H1 (cell line): Measurements from ENCODE around the gene RENBP. TPM values are rescaled to one million over a fixed set of nuclear protein-coding genes. Genes with fewer than 3 reads are reported as not detected.

Experiments
- CTCF ChIA-PET: fragments of 300-600 bp; sonication (Branson Sonifier 250); formaldehyde crosslinking; loops from one replicate; lab custom pipeline; 2021; ENCODE audit not compliant: partially characterized antibody; lab: Charles Lee
- POLR2A ChIA-PET: fragments of 300-600 bp; sonication (Branson Sonifier 250); formaldehyde crosslinking; loops from one replicate; lab custom pipeline; 2021; ENCODE audit warnings: inconsistent platforms; ENCODE audit not compliant: partially characterized antibody; lab: Charles Lee
- DNase-seq, 2 experiments: peaks; one replicate each; pipeline versions ENCODE4 v3.0.0 to v3.0.0-alpha.2; 2010 to 2022; ENCODE audit warnings: low spot score in 2 of 2, low read depth in 1 of 2, mixed read lengths in 1 of 2
- FAIRE-seq: peaks from 2 replicates; lab custom pipeline; 2011; peaks lifted over from hg19 to GRCh38; lab: Jason Lieb, UNC
- H2AFZ ChIP-seq: 2 replicates; pipeline ENCODE4 v1.8.1; 2012; ENCODE audit warnings: low read length, inconsistent platforms
- H2AK5ac ChIP-seq: 2 replicates; pipeline ENCODE4 v1.6.1; 2013; ENCODE audit warnings: low read depth, low read length
- H2BK120ac ChIP-seq: replicated peaks from 2 replicates; pipeline ENCODE3; 2013; ENCODE audit warnings: low read depth, low read length, inconsistent platforms
- H2BK12ac ChIP-seq: 2 replicates; pipeline ENCODE4 v1.6.1; 2013; ENCODE audit warnings: low read depth, low read length
- H2BK15ac ChIP-seq: 2 replicates; pipeline ENCODE4 v1.6.1; 2013; ENCODE audit warnings: low read length
- H2BK20ac ChIP-seq: 2 replicates; pipeline ENCODE4 v1.6.1; 2013; ENCODE audit warnings: low read length
- H2BK5ac ChIP-seq: 2 replicates; pipeline ENCODE4 v1.6.1; 2013; ENCODE audit warnings: low read depth, low read length
- H3K14ac ChIP-seq: 2 replicates; pipeline ENCODE4 v1.6.1; 2013; ENCODE audit warnings: inconsistent platforms; ENCODE audit not compliant: insufficient read length
- H3K18ac ChIP-seq: 2 replicates; pipeline ENCODE4 v1.6.1; 2013; ENCODE audit warnings: low read length; ENCODE audit errors: extremely low read depth
- H3K23ac ChIP-seq: 2 replicates; pipeline ENCODE4 v1.6.1; 2013; ENCODE audit warnings: inconsistent platforms; ENCODE audit not compliant: insufficient read length
- H3K23me2 ChIP-seq: 2 replicates; pipeline ENCODE4 v1.6.1; 2013; ENCODE audit warnings: low read depth, low read length
- H3K27ac ChIP-seq: 2 replicates; pipeline ENCODE4 v1.6.1; 2011; ENCODE audit warnings: low read depth, low read length, inconsistent platforms
- H3K27me3 ChIP-seq, 4 experiments: replicated peaks in 1 of 4; 1 replicate in 1 of 4; 2 replicates in 3 of 4; pipeline versions ENCODE4 v1.6.1 to v1.8.1; 2011 to 2013; ENCODE audit warnings: low read length in 3 of 4, mild to moderate bottlenecking in 3 of 4, inconsistent platforms in 2 of 4, mixed read lengths in 2 of 4, moderate library complexity in 1 of 4; ENCODE audit not compliant: control insufficient read depth in 3 of 4, insufficient read depth in 3 of 4; ENCODE audit errors: extremely low read depth in 1 of 4
- H3K36me3 ChIP-seq, 4 experiments: 2 replicates each; pipeline versions ENCODE4 v1.6.1 to v1.8.1; 2011 to 2013; ENCODE audit warnings: mild to moderate bottlenecking in 4 of 4, low read length in 3 of 4, moderate library complexity in 2 of 4, control low read depth in 1 of 4, inconsistent platforms in 1 of 4; ENCODE audit not compliant: insufficient read depth in 4 of 4, control insufficient read depth in 2 of 4
- H3K4ac ChIP-seq: replicated peaks from 2 replicates; pipeline ENCODE3; 2013; ENCODE audit warnings: low read length, low read depth, mixed read lengths, inconsistent platforms; ENCODE audit not compliant: insufficient read length
- H3K4me1 ChIP-seq, 4 experiments: replicated peaks in 1 of 4; 1 replicate in 1 of 4; 2 replicates in 3 of 4; pipeline versions ENCODE4 v1.6.1 to v1.8.1; 2011 to 2013; ENCODE audit warnings: low read length in 3 of 4, inconsistent platforms in 2 of 4, mixed read lengths in 1 of 4; ENCODE audit not compliant: insufficient read depth in 4 of 4, control insufficient read depth in 3 of 4
- H3K4me2 ChIP-seq, 2 experiments: 2 replicates each; pipeline versions ENCODE4 v1.6.1 to v1.8.1; 2011 to 2013; ENCODE audit warnings: low read depth in 2 of 2, low read length in 2 of 2, control low read depth in 1 of 2, inconsistent platforms in 1 of 2, mild to moderate bottlenecking in 1 of 2; ENCODE audit not compliant: insufficient read depth in 1 of 2
- H3K4me3 ChIP-seq, 4 experiments: fragments of 200-600, 300-600 bp in 1 of 4; sonication (generic), shearing (Covaris generic), sonication (Bioruptor Twin) in 1 of 4; 2 replicates each; pipeline versions ENCODE4 v1.5.1 to v1.8.1; 2011 to 2016; ENCODE audit warnings: low read length in 4 of 4, low read depth in 3 of 4, control low read depth in 2 of 4, inconsistent platforms in 2 of 4, mild to moderate bottlenecking in 2 of 4, mixed read lengths in 1 of 4, moderate library complexity in 1 of 4; ENCODE audit not compliant: insufficient read depth in 2 of 4; ENCODE audit errors: extremely low read depth in 1 of 4
- H3K56ac ChIP-seq: replicated peaks from 2 replicates; pipeline ENCODE3; 2013; ENCODE audit warnings: low read depth, mild to moderate bottlenecking, mixed read lengths, low read length, inconsistent platforms; ENCODE audit not compliant: insufficient read length
- H3K79me1 ChIP-seq: 2 replicates; pipeline ENCODE4 v1.6.1; 2013; ENCODE audit warnings: low read depth, low read length, control low read depth
- H3K79me2 ChIP-seq, 2 experiments: 2 replicates each; pipeline versions ENCODE4 v1.6.1 to v1.8.1; 2012 to 2013; ENCODE audit warnings: low read length in 2 of 2, mild to moderate bottlenecking in 2 of 2, inconsistent platforms in 1 of 2; ENCODE audit not compliant: insufficient read depth in 2 of 2, control insufficient read depth in 1 of 2
- H3K9ac ChIP-seq, 4 experiments: replicated peaks in 1 of 4; 1 replicate in 1 of 4; 2 replicates in 3 of 4; pipeline versions ENCODE4 v1.6.1 to v1.8.1; 2011 to 2013; ENCODE audit warnings: low read depth in 3 of 4, low read length in 3 of 4, control low read depth in 2 of 4, mild to moderate bottlenecking in 2 of 4, moderate library complexity in 2 of 4, inconsistent platforms in 1 of 4; ENCODE audit errors: extremely low read depth in 1 of 4
- H3K9me3 ChIP-seq, 2 experiments: 2 replicates each; pipeline versions ENCODE4 v1.6.1 to v1.8.1; 2012 to 2013; ENCODE audit warnings: mild to moderate bottlenecking in 2 of 2, moderate library complexity in 2 of 2, control low read depth in 1 of 2, inconsistent platforms in 1 of 2, low read depth in 1 of 2, low read length in 1 of 2, mixed read lengths in 1 of 2; ENCODE audit not compliant: insufficient read depth in 2 of 2
- H4K20me1 ChIP-seq, 2 experiments: replicated peaks in 1 of 2; 2 replicates each; pipeline versions ENCODE3 to v1.8.1; 2011 to 2013; ENCODE audit warnings: inconsistent platforms in 2 of 2, low read length in 2 of 2, mild to moderate bottlenecking in 1 of 2; ENCODE audit not compliant: insufficient read depth in 2 of 2, control insufficient read depth in 1 of 2
- H4K5ac ChIP-seq: 2 replicates; pipeline ENCODE4 v1.6.1; 2013; ENCODE audit warnings: low read length, low read depth, mixed read lengths, inconsistent platforms; ENCODE audit not compliant: insufficient read length
- H4K8ac ChIP-seq: 2 replicates; pipeline ENCODE4 v1.8.0; 2013; ENCODE audit warnings: mild to moderate bottlenecking, moderate library complexity, low read length, inconsistent platforms; ENCODE audit not compliant: insufficient read depth; ENCODE audit errors: extremely low read depth
- H4K91ac ChIP-seq: replicated peaks from 2 replicates; pipeline ENCODE3; 2013; ENCODE audit warnings: low read length, mixed read lengths, inconsistent platforms; ENCODE audit not compliant: insufficient read length
- RXRA ChIP-seq: IDR thresholded peaks from 2 replicates; pipeline ENCODE4 v1.6.1; 2011; ENCODE audit warnings: low read depth, mild to moderate bottlenecking, low read length, moderate library complexity; ENCODE audit not compliant: insufficient read depth
- WGBS, 2 experiments: shearing (Covaris generic) in 1 of 2; methylation state at CpG; one replicate each; pipeline versions ENCODE4 v1.1.6 to v1.1.7; 2013 to 2015; ENCODE audit warnings: low lambda C conversion rate in 2 of 2, mixed read lengths in 2 of 2, inconsistent platforms in 1 of 2, low coverage in 1 of 2, missing lambda C conversion rate in 1 of 2; ENCODE audit not compliant: insufficient replicate concordance in 2 of 2, insufficient coverage in 1 of 2, insufficient read length in 1 of 2; ENCODE audit errors: extremely low coverage in 1 of 2, missing lambda C conversion rate in 1 of 2; 5-methylcytosine and 5-hydroxymethylcytosine counted together
- polyA plus RNA-seq, 7 experiments: library from polyadenylated mRNA; depleted of rRNA in 3 of 7; stranded (reverse) in 5 of 7; unstranded in 2 of 7; fragments of >200 nt in 5 of 7; fragments of 200-250 nt in 2 of 7; gene quantifications; 1 replicate in 5 of 7; 2 replicates in 1 of 7; 4 replicates in 1 of 7; pipeline versions ENCODE4 v1.2.1 to v1.2.3, GENCODE V29; 2011 to 2013; ENCODE audit warnings: missing spikeins in 2 of 7, mixed read lengths in 2 of 7
- total RNA-seq: library from RNA; stranded (reverse); fragmentation: NEBNext Ultra II Directional; extraction: Animal tissue kit (Norgen Biotek cat#: 25700); gene quantifications from 2 replicates; pipeline ENCODE4 v1.2.1, GENCODE V29; 2021

The RENBP gene
- total and polyA plus RNA-seq, 2 of the 8 experiments (the other 6 are each of a cell fraction or from before 2014, with no cell fraction given) = 12.4 to 21.8 TPM

- no peak overlapping the region for H2BK15ac ChIP-seq
- no peaks in the 10 kb centered on the region for H4K20me1 ChIP-seq
- no peak overlapping the region for H3K23ac ChIP-seq
- H3K18ac ChIP-seq = no peak overlapping the region
- 86% methylated on average over 6 of the region's 10 CpGs; no CpG with 5 or more reads in 1 of the 2 experiments for WGBS, 2 experiments
- no peaks in the 10 kb centered on the region for H3K79me1 ChIP-seq
- H3K56ac ChIP-seq = no peak overlapping the region
- FAIRE-seq (no peak), DNase-seq (no peak)
- no peak overlapping the region for H4K5ac ChIP-seq
- TF ChIP-seq RXRA = no peak
- H3K9me3 ChIP-seq = no peaks in the 10 kb centered on the region
- H3K14ac ChIP-seq = no peak overlapping the region
- no peak overlapping the region for H4K91ac ChIP-seq
- no peak overlapping the region for H2AFZ ChIP-seq
- H3K4me1 ChIP-seq = no peaks in the 10 kb centered on the region
- no peak overlapping the region for H2BK12ac ChIP-seq
- H3K4ac ChIP-seq = no peak overlapping the region
- H2AK5ac ChIP-seq = no peak overlapping the region
- H3K23me2 ChIP-seq = no peaks in the 10 kb centered on the region; the same call in 1 of the 2 replicates
- H2BK120ac ChIP-seq = no peak overlapping the region
- POLR2A ChIA-PET = no interaction called here
- no peak overlapping the region for H3K4me2 ChIP-seq
- no peak overlapping the region for H3K27ac ChIP-seq
- H3K9ac ChIP-seq = no peak overlapping the region
- H3K79me2 ChIP-seq = no peaks in the 10 kb centered on the region
- H3K4me3 ChIP-seq = no peak overlapping the region
- H4K8ac ChIP-seq = no peak overlapping the region
- CTCF ChIA-PET = no interaction called here
- H2BK5ac ChIP-seq = no peak overlapping the region
- no peak overlapping the region for H2BK20ac ChIP-seq
- no peaks in the 10 kb centered on the region for H3K27me3 ChIP-seq
- no peaks in the 10 kb centered on the region for H3K36me3 ChIP-seq
Measured at GRCh38 chrX:153993978-153994377, 49.5 kb upstream of the RENBP start.
